OCI-LY3 (cell line): ENCODE measurements around the gene NFYC.

Experiments
- H2AFZ ChIP-seq: fragments of 200-600, 300-600 bp; shearing (Covaris generic); 2 replicates; pipeline ENCODE4 v1.6.0; 2014; ENCODE audit warnings: antibody characterized with exemption, low read depth, low read length
- H3K27ac ChIP-seq: fragments of 200-600, 300-600 bp; sonication (generic); 2 replicates; pipeline ENCODE4 v1.5.1; 2014; ENCODE audit warnings: mild to moderate bottlenecking, low read length, moderate library complexity, mixed read lengths
- H3K27me3 ChIP-seq: fragments of 200-600, 300-600 bp; sonication (generic); 2 replicates; pipeline ENCODE4 v1.6.1; 2014; ENCODE audit warnings: low read depth, low read length, mixed read lengths
- H3K36me3 ChIP-seq: fragments of 200-600, 300-600 bp; sonication (generic); replicated peaks from 2 replicates; pipeline ENCODE3; 2014; ENCODE audit warnings: low read depth, low read length, mixed read lengths
- H3K4me1 ChIP-seq: fragments of 300-600, 200-600 bp; sonication (generic); 2 replicates; pipeline ENCODE4 v1.6.1; 2014; ENCODE audit warnings: low read length, mixed read lengths
- H3K4me2 ChIP-seq: fragments of 200-600, 300-600 bp; sonication (generic); 2 replicates; pipeline ENCODE4 v1.6.1; 2014; ENCODE audit warnings: low read length, mixed read lengths
- H3K4me3 ChIP-seq: fragments of 300-600, 200-600 bp; sonication (generic); 2 replicates; pipeline ENCODE4 v1.5.1; 2014; ENCODE audit warnings: antibody characterized with exemption, mild to moderate bottlenecking, low read length, moderate library complexity
- H3K79me2 ChIP-seq: fragments of 300-600, 200-600 bp; shearing (Covaris generic); 2 replicates; pipeline ENCODE4 v1.6.1; 2014; ENCODE audit warnings: mild to moderate bottlenecking, low read length, mixed read lengths
- H3K9ac ChIP-seq: fragments of 300-600, 200-600 bp; shearing (Covaris generic); 2 replicates; pipeline ENCODE4 v1.6.0; 2014; ENCODE audit warnings: mild to moderate bottlenecking, low read length, moderate library complexity
- H3K9me3 ChIP-seq: fragments of 200-600, 300-600 bp; shearing (Covaris generic); 2 replicates; pipeline ENCODE4 v1.6.1; 2014; ENCODE audit warnings: low read length, mixed read lengths; ENCODE audit not compliant: insufficient read depth
- H4K20me1 ChIP-seq: fragments of 200-600, 300-600 bp; sonication (generic); 2 replicates; pipeline ENCODE4 v1.6.1; 2016; ENCODE audit warnings: low read length, mixed read lengths; ENCODE audit not compliant: insufficient read depth
- EZH2phosphoT487 ChIP-seq: fragments of 200-600 bp; shearing (Covaris generic); IDR thresholded peaks from 2 replicates; pipeline ENCODE4 v1.6.1; 2018; ENCODE audit warnings: antibody characterized with exemption, mixed run types, low read depth
- TF ChIP-seq, protein P1 (sequence below): fragments of 200-600, 300-600 bp; sonication (generic); IDR thresholded peaks from 2 replicates; pipeline ENCODE4 v1.5.1; 2014; ENCODE audit warnings: antibody characterized with exemption, low read length, low read depth

NFYC gene

DNA sequence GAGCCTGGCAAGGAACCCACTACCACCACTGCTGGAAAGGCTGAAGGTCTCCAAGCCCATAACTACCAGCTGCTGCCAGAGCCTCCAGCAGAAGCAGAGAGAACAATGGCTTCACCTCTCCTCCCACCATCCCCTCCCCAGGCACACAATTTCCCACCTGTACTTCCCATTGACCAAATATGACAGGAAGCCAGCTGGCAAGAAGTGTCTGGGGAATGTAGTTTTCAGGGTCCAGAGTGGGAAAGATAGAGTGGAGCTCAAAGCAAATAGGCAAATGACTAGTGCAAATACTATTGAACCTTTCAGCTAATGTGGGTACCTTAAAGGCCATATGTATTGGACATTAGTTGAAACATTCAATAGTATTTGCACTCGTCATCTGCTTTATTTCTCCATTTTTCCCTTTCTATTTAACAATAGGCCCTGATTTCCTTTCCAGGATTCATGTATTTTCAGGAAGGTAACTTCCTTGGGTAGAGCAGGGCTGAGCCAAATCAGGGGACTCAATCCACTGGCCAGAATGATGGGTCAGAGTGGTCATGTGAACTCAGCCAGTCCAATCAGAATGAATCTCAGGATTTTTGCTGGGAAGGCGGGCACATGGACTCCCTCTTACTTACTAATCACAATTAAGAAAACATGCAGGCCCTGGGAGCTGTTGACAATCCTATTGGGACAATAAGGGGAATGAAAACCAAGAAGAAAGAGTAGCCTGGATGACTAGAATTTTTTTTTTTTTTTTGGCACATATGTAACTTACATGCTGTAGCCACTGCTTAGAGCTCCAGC is 12.1 kb upstream of the NFYC start:
- Histone ChIP-seq H3K27me3 (no peaks in the 10 kb centered on the region), H3K9me3 (no peaks in the 10 kb centered on the region), H3K79me2 (no peaks in the 10 kb centered on the region), H3K4me3 (no peak overlapping the region), H3K27ac (no peak overlapping the region), H3K4me2 (no peak overlapping the region), H2AFZ (no peak overlapping the region), H3K4me1 (no peaks in the 10 kb centered on the region), H3K36me3 (no peaks in the 10 kb centered on the region), H4K20me1 (no peaks in the 10 kb centered on the region), H3K9ac (no peak overlapping the region)
- TF ChIP-seq, protein P1, sequence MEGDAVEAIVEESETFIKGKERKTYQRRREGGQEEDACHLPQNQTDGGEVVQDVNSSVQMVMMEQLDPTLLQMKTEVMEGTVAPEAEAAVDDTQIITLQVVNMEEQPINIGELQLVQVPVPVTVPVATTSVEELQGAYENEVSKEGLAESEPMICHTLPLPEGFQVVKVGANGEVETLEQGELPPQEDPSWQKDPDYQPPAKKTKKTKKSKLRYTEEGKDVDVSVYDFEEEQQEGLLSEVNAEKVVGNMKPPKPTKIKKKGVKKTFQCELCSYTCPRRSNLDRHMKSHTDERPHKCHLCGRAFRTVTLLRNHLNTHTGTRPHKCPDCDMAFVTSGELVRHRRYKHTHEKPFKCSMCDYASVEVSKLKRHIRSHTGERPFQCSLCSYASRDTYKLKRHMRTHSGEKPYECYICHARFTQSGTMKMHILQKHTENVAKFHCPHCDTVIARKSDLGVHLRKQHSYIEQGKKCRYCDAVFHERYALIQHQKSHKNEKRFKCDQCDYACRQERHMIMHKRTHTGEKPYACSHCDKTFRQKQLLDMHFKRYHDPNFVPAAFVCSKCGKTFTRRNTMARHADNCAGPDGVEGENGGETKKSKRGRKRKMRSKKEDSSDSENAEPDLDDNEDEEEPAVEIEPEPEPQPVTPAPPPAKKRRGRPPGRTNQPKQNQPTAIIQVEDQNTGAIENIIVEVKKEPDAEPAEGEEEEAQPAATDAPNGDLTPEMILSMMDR = no peak
- no peak for TF ChIP-seq EZH2phosphoT487

DNA sequence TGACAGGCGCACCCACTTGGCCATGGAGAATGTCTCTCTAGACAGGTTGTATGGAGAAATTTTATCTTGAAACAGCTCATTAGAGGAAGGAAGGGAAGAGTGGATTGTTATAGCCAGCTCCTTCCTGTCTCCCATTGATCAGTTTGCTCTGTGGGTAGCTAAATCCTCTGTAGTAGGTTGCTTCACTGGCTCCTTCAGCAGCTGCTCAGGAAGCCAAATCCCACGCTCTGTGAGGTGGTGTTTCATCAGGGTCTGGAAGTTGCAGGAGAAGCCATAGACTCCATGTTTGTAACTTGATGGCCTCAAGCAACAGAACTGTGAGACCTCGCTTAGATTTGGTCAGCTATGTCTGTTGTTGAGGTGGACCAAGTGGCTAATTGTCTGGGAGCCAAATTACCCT is 6.8 kb upstream of the NFYC start:
- no peak overlapping the region for H3K4me2 ChIP-seq
- H3K4me1 ChIP-seq = no peaks in the 10 kb centered on the region
- peaks cover 3% of the 10 kb centered on the region for H4K20me1 ChIP-seq
- H3K36me3 ChIP-seq = peaks cover 3% of the 10 kb centered on the region
- TF ChIP-seq EZH2phosphoT487 = no peak
- TF ChIP-seq, protein P1 = no peak
- H3K9ac ChIP-seq = no peak overlapping the region
- H3K27me3 ChIP-seq = no peaks in the 10 kb centered on the region
- H3K9me3 ChIP-seq = no peaks in the 10 kb centered on the region
- H3K79me2 ChIP-seq = peaks cover 10% of the 10 kb centered on the region
- no peak overlapping the region for H2AFZ ChIP-seq
- H3K4me3 ChIP-seq = no peak overlapping the region
- H3K27ac ChIP-seq = no peak overlapping the region

DNA sequence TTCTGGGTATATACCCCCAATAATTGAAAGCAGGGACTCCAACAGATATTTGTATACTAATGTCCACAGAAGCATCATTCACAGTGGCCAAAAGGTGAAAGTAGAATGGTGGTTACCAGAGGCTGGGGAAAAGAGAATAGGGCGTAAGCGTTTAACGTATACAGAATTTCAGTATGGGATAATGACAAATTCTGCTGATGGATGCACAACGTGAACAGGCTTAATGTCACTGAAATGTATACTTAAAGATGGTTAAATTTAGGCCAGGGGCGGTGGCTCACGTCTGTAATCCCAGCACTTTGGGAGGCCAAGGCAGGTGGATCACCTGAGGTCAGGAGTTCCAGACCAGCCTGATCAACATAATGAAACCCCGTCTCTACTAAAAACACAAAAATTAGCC is 4.4 kb upstream of the NFYC start:
- Histone ChIP-seq H3K27me3 (no peaks in the 10 kb centered on the region), H4K20me1 (peaks cover 19% of the 10 kb centered on the region), H3K9me3 (no peaks in the 10 kb centered on the region), H3K4me3 (no peak overlapping the region), H3K27ac (no peak overlapping the region), H3K9ac (no peak overlapping the region), H3K4me2 (no peak overlapping the region), H3K36me3 (peaks cover 15% of the 10 kb centered on the region), H2AFZ (no peak overlapping the region), H3K79me2 (peaks cover 34% of the 10 kb centered on the region), H3K4me1 (peaks cover 10% of the 10 kb centered on the region)
- TF ChIP-seq, protein P1 = no peak
- TF ChIP-seq EZH2phosphoT487 = no peak

DNA sequence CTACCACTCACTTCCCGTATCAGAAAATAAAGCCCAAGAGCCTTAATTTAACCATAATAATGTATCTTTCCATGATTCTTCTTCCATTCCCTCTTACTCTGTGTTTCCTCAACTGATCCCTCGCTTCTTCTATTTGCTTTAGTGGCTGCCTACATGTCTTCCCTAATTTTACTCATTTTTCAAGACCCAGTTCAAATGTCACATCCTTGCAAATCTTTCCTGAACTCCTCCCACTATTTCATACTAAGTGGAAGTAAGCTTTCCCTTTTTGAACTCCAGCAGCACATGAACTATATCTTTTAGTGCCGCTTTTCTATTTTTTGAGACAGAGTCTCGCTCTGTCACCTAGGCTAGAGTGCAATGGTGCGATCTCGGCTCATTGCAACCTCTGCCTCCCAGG is 3.8 kb upstream of the NFYC start:
- Histone ChIP-seq H3K9ac (no peak overlapping the region), H3K9me3 (no peaks in the 10 kb centered on the region), H3K4me3 (no peak overlapping the region), H4K20me1 (peaks cover 19% of the 10 kb centered on the region), H3K36me3 (peaks cover 15% of the 10 kb centered on the region), H3K4me1 (peaks cover 10% of the 10 kb centered on the region), H3K27ac (no peak overlapping the region), H3K79me2 (peaks cover 40% of the 10 kb centered on the region), H2AFZ (no peak overlapping the region), H3K4me2 (no peak overlapping the region), H3K27me3 (no peaks in the 10 kb centered on the region)
- TF ChIP-seq EZH2phosphoT487 = no peak
- TF ChIP-seq, protein P1 = no peak
